ENCODE results near the gene NKAIN2.
"Not testable (repeated sequence)": the region's sequence is repeated elsewhere in the genome, so short reads cannot be mapped to it uniquely, and the experiment has no call there.

NKAIN2 gene

DNA sequence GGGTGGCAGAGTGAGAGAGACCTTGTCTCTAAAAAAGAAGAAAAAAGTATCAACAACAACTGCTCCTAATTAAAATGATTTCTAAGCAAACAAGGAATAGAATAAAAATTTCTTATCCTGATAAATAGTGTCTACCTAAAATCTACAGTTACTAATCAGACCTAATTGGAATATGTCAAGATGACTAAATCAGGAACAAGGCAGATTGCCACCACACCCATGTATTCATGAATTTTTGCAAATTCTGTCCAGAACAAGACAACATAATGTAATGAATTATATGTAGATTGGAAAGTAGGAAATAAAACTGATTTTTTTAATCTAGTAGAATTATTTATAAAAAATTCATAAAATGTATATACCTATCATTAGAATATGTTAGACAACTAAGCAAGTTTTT lies 339.8 kb downstream of the NKAIN2 start:
- no peaks in the 10 kb centered on the region for H3K27me3 ChIP-seq
- H3K36me3 ChIP-seq = no peaks in the 10 kb centered on the region
- no peak overlapping the region for H3K4me2 ChIP-seq
- no peak overlapping the region for H3K4me3 ChIP-seq
- H3K9me3 ChIP-seq = no peaks in the 10 kb centered on the region
- no peaks in the 10 kb centered on the region for H3K4me1 ChIP-seq
- no peak for TF ChIP-seq Cebpa-rat (IDR thresholded peaks at IDR 0.05)
- H3K9ac ChIP-seq = no peak overlapping the region
- no peak overlapping the region for H3K27ac ChIP-seq
- no peaks in the 10 kb centered on the region for H4K20me1 ChIP-seq

DNA sequence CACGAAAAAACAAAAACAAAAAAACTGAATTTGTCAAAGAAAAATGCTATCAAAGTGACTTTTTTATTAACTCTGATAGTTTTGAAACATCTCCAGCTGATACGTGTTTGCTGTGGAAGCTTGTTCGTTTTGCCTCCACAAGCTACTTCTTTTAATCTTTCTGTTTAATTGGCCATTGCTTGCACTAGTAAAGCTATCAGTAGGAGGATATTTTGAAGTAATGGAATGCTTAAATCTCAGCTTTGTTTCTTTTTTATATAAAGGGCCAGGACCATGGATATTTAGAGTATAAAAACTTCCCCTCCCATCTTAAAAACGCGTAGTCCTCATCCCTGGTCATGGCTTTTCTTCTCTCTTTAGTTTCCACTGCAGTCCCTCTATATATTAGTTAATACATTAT lies 344.0 kb downstream of the NKAIN2 start:
- Histone ChIP-seq H3K27ac (no peak overlapping the region), H3K27me3 (no peaks in the 10 kb centered on the region), H3K36me3 (no peaks in the 10 kb centered on the region), H3K9ac (no peak overlapping the region), H3K9me3 (no peaks in the 10 kb centered on the region), H4K20me1 (no peaks in the 10 kb centered on the region), H3K4me2 (no peak overlapping the region), H3K4me1 (no peaks in the 10 kb centered on the region), H3K4me3 (no peak overlapping the region)
- TF ChIP-seq Cebpa-rat (IDR thresholded peaks at IDR 0.05) = no peak

DNA sequence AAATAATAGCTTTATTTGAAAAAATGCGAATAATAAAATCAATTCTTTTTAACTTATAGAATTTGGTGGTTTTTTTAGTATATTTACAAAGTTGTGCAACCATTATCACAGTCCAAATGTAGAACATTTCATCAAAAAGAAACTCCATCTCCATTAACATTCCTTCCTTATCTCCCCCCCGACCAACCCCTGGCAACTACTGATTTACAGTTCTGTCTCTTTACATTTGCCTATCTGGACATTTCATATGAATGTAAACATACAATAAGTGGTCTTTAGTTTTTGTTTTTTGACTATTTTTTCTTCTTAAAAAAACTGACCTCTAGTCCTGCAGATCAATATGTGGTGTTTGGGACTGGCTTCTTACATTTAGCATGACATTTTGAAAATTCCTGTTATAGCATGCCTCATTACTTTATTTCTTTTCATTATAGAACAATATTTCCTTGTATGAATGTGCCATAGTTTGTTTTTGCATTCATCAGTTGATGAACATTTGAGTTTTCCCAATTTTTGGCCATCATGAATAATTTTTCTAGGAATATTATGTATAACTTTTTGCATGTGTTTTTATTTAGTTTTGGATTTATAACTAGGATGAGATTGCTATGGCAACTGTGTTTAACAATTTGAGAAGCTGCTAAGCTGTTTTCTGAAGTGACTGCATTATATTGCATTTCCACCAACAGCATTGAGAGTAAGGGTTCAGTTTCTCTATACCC lies 344.7 kb downstream of the NKAIN2 start:
- no peak for TF ChIP-seq Cebpa-rat (IDR thresholded peaks at IDR 0.05)

DNA sequence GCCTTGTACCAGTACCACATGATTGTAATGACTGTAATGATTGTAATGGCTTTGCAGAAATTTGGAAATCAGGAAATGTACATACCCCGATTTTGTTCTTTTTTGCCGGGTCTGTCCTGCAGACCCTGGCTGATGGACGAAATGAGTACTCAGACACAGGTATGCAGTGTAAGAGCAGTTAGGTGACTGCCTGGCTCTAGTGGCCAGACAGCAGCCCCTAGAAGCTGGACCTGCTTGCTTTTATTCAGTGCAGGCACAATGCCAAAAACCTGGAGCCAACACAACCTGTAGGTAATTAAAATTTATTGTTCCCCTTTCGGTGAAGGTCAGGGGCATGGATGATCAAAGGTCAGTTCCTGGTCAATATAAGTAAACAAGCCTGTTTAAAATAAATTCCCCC lies 346.0 kb downstream of the NKAIN2 start:
- H3K4me3 ChIP-seq = no peak overlapping the region

More for the DNA sequence above, 344.7 kb downstream of the NKAIN2 start:
- no peaks in the 10 kb centered on the region for H4K20me1 ChIP-seq
- H3K9me3 ChIP-seq = no peaks in the 10 kb centered on the region
- H3K4me1 ChIP-seq = no peaks in the 10 kb centered on the region
- H3K27me3 ChIP-seq = no peaks in the 10 kb centered on the region
- no peak overlapping the region for H3K4me2 ChIP-seq
- H3K9ac ChIP-seq = no peak overlapping the region
- H3K36me3 ChIP-seq = no peaks in the 10 kb centered on the region
- H3K27ac ChIP-seq = no peak overlapping the region
- no peak overlapping the region for H3K4me3 ChIP-seq

DNA sequence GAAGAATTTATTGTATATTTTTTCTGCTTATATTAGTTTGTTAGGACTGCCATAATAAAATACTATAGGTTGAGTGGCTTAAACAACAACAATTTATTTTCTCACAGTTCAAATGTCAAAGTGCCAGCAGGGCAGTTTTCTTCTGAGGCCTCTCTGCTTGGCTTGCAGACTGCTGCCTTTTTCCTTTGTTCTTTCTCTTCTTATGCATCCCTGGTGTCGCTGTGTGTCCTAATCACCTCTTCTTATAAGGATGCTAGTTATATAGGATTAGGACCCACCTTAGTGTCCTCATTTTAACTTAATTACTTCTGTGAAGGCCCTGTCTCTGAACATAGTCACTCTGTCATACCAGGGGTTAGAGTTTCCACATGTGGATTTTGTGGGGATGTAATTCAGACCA lies 354.4 kb downstream of the NKAIN2 start:
- no peak overlapping the region for H3K27ac ChIP-seq
- H3K36me3 ChIP-seq = no peaks in the 10 kb centered on the region
- no peak overlapping the region for H3K4me2 ChIP-seq
- no peaks in the 10 kb centered on the region for H3K9me3 ChIP-seq
- no peaks in the 10 kb centered on the region for H4K20me1 ChIP-seq
- no peaks in the 10 kb centered on the region for H3K4me1 ChIP-seq
- TF ChIP-seq Cebpa-rat (IDR thresholded peaks at IDR 0.05) = no peak
- no peak overlapping the region for H3K4me3 ChIP-seq
- H3K27me3 ChIP-seq = no peaks in the 10 kb centered on the region
- H3K9ac ChIP-seq = no peak overlapping the region

More for the DNA sequence above, 346.0 kb downstream of the NKAIN2 start:
- no peak for TF ChIP-seq Cebpa-rat (IDR thresholded peaks at IDR 0.05)
- Histone ChIP-seq H3K4me2 (no peak overlapping the region), H3K9ac (no peak overlapping the region), H3K9me3 (no peaks in the 10 kb centered on the region), H3K36me3 (no peaks in the 10 kb centered on the region), H3K4me1 (no peaks in the 10 kb centered on the region), H3K27me3 (no peaks in the 10 kb centered on the region), H4K20me1 (no peaks in the 10 kb centered on the region), H3K27ac (no peak overlapping the region)

DNA sequence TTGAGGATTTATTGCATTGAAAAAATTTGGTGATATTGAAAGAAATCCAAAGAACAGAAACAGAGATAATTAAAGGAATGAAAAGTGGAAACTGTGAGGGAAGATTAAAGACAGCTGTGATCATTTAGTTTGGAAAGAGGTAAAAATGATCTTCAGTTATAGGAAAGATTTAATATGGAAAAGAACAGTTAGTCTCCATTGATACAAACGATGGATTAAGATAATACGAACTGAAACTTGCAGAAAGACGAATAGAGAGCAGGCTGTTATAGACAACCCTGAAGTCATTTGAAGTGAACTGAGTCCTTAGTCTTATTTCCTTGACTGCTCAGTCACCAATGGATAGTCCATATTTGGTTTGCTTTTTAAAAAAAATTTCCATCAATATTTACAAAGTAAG lies 360.0 kb downstream of the NKAIN2 start:
- Histone ChIP-seq H3K9ac (no peak overlapping the region), H3K27ac (no peak overlapping the region), H3K27me3 (no peaks in the 10 kb centered on the region), H3K4me3 (no peak overlapping the region), H3K36me3 (no peaks in the 10 kb centered on the region), H3K4me1 (no peaks in the 10 kb centered on the region), H3K9me3 (no peaks in the 10 kb centered on the region), H4K20me1 (no peaks in the 10 kb centered on the region), H3K4me2 (no peak overlapping the region)
- no peak for TF ChIP-seq Cebpa-rat (IDR thresholded peaks at IDR 0.05)

DNA sequence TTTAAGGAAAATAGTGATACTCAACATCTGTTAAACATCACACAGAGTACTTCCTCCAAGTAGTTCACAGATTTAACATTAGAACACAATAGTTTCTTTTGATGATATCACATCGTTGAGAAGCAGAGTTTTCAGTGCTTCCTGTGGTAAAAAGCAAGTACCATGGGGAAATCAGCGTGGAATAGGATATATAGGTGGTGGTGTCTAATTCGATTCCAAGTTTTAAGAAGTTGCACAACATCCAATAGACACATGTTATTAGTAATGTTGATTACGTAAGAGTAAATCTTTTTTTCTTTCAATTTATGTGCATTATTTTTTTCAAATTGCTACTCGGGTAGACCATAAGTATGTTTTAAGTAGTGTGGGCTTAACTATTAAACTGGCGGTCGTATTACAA lies 360.7 kb downstream of the NKAIN2 start:
- Histone ChIP-seq H3K9me3 (no peaks in the 10 kb centered on the region), H4K20me1 (no peaks in the 10 kb centered on the region), H3K4me1 (no peaks in the 10 kb centered on the region), H3K36me3 (no peaks in the 10 kb centered on the region), H3K27ac (no peak overlapping the region), H3K4me3 (no peak overlapping the region), H3K27me3 (no peaks in the 10 kb centered on the region), H3K4me2 (no peak overlapping the region), H3K9ac (no peak overlapping the region)
- TF ChIP-seq Cebpa-rat (IDR thresholded peaks at IDR 0.05) = no peak; the same call in 1 of the 2 replicates

DNA sequence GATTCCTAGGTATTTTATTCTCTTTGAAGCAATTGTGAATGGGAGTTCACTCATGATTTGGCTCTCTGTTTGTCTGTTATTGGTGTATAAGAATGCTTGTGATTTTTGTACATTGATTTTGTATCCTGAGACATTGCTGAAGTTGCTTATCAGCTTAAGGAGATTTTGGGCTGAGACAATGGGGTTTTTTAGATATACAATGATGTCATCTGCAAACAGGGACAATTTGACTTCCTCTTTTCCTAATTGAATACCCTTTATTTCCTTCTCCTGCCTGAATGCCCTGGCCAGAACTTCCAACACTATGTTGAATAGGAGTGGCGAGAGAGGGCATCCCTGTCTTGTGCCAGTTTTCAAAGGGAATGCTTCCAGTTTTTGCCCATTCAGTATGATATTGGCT lies 363.6 kb downstream of the NKAIN2 start:
- not testable (repeated sequence) for H3K36me3 ChIP-seq, H3K9me3 ChIP-seq, H3K27me3 ChIP-seq, H4K20me1 ChIP-seq, H3K4me3 ChIP-seq, H3K4me1 ChIP-seq, H3K27ac ChIP-seq, H3K4me2 ChIP-seq, H3K9ac ChIP-seq

DNA sequence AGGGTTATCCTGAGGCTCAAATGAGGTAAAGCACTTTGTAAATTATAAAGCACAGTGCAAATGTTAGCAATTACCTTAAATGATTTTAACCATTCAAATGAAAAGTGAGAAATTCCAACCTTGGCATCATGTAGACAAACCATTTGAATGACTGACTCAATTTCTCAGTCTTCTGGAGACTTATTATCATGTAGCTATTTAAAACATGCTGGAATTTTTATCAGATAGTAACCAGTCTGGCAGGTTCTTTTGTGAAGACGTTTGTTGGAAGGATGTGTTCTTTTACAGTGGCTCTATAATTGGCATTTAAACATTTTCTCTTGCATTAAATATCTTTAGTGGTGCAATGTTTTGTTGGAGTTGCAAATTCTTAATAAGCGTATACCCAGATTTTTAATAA lies 386.6 kb downstream of the NKAIN2 start:
- Histone ChIP-seq H3K36me3 (no peaks in the 10 kb centered on the region), H3K4me3 (no peak overlapping the region), H3K27me3 (no peaks in the 10 kb centered on the region), H3K9me3 (no peaks in the 10 kb centered on the region), H4K20me1 (no peaks in the 10 kb centered on the region), H3K4me2 (no peak overlapping the region), H3K4me1 (0 out of 2 replicates have a peak, but pooled peaks cover 2% of the 10 kb centered on the region), H3K9ac (no peak overlapping the region), H3K27ac (no peak overlapping the region)
- no peak for TF ChIP-seq Cebpa-rat (IDR thresholded peaks at IDR 0.05)

DNA sequence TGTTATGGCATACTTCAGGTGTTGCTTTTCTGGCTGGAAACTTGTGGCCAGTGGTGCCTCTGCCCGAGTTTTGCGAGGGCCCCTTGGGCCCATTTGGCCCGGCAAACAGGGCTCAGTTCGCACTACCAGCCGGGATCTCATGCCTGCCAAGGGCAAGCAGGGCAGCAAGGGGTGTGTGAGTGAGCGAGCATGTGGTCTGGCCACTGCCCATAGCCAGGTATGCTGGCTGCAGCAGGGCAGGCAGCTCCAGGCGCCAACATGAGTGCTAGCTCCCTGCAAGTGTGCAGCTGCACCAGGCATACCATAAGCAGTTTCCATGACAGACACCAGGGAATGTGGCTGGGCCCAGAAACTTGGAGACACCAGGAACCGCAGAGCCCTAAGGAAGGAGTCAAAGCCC lies 389.5 kb downstream of the NKAIN2 start:
- no peak for TF ChIP-seq Cebpa-rat (IDR thresholded peaks at IDR 0.05)
- no peaks in the 10 kb centered on the region for H3K4me1 ChIP-seq
- H3K36me3 ChIP-seq = no peaks in the 10 kb centered on the region
- H3K9ac ChIP-seq = no peak overlapping the region
- no peaks in the 10 kb centered on the region for H4K20me1 ChIP-seq
- no peak overlapping the region for H3K4me2 ChIP-seq
- no peaks in the 10 kb centered on the region for H3K9me3 ChIP-seq
- no peaks in the 10 kb centered on the region for H3K27me3 ChIP-seq
- H3K4me3 ChIP-seq = no peak overlapping the region
- no peak overlapping the region for H3K27ac ChIP-seq

DNA sequence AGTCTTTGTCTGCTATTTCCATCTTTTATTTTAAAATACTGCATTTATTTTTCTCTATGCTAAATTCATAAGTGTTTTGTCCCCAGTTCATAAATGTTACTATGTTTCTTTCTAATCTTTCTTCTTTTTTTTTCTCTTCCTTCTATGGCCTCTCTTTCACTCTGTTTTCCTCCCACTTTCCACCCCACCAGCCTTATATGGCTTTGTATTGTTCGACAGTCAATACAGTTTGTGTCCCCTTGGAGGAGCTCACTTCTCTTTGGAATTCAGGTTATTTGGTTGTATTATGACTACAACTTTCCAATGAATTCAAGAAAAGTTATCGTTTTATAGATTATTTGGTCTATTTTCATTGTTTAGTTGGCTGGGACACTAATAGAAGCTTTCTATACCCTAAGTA lies 393.5 kb downstream of the NKAIN2 start:
- H3K36me3 ChIP-seq = no peaks in the 10 kb centered on the region
- no peaks in the 10 kb centered on the region for H3K4me1 ChIP-seq
- no peak overlapping the region for H3K4me3 ChIP-seq
- no peak for TF ChIP-seq Cebpa-rat (IDR thresholded peaks at IDR 0.05)
- H3K27ac ChIP-seq = no peak overlapping the region
- no peaks in the 10 kb centered on the region for H4K20me1 ChIP-seq
- no peaks in the 10 kb centered on the region for H3K27me3 ChIP-seq
- H3K9me3 ChIP-seq = no peaks in the 10 kb centered on the region
- H3K4me2 ChIP-seq = no peak overlapping the region
- no peak overlapping the region for H3K9ac ChIP-seq
